Brain microvascular endothelial cell (primary cell): ENCODE results near the gene HRH4.

ENCODE experiments used
- DNase-seq: peaks from one replicate; pipeline ENCODE4 v3.0.0-alpha.2; 2020
- H3K27ac ChIP-seq: fragments of 250-450 bp; sonication (Bioruptor Pico); 2 replicates; pipeline ENCODE4 v1.5.1; 2020; ENCODE audit warnings: mild to moderate bottlenecking, moderate library complexity
- H3K27me3 ChIP-seq: fragments of 250-450 bp; sonication (Bioruptor Pico); replicated peaks from 2 replicates; pipeline ENCODE4 v1.5.1; 2020; ENCODE audit warnings: mild to moderate bottlenecking
- H3K36me3 ChIP-seq: fragments of 250-450 bp; sonication (Bioruptor Pico); replicated peaks from 2 replicates; pipeline ENCODE4 v1.5.1; 2020; ENCODE audit warnings: mild to moderate bottlenecking
- H3K4me3 ChIP-seq: 2 replicates; pipeline ENCODE4 v1.5.1; 2011; ENCODE audit warnings: low read depth, mild to moderate bottlenecking, control low read depth, low read length, moderate library complexity
- in situ Hi-C: cut with HindIII; loops from 2 replicates; pipeline ENCODE4 v1.10.0; 2017; ENCODE audit warnings: low sequenced_read_pairs, low pct_ligation_motif_present
- TF ChIP-seq, protein P1 (sequence below): IDR thresholded peaks from 2 replicates; pipeline ENCODE4 v1.5.1; 2011; ENCODE audit warnings: low read depth, mild to moderate bottlenecking, moderate library complexity, low read length, control low read depth, inconsistent platforms; ENCODE audit errors: missing control alignments

HRH4 gene

DNA sequence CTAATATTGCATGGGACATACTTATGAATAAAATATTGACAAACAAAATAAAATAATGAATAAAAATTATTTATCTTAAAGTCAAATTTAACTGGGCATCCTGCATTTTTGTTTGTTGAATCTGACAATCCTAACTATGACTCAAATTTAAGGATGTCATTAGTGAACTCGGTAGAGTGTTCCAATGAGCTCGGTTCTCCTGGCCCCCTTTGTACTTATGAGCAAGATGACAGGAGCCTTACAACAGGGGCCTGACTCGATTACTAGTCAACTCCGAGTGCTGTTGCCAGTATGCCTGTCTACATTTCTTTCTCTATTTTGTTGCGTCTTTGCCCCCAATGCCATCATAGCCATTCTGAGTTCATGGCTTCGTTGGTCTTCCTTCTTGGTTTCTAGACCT lies 40.3 kb downstream of the HRH4 start:
- DNase-seq, result no peak
- H3K36me3 ChIP-seq, result no peaks in the 10 kb centered on the region
- no peak overlapping the region for H3K4me3 ChIP-seq
- H3K27me3 ChIP-seq, result no peaks in the 10 kb centered on the region
- TF ChIP-seq, protein P1, sequence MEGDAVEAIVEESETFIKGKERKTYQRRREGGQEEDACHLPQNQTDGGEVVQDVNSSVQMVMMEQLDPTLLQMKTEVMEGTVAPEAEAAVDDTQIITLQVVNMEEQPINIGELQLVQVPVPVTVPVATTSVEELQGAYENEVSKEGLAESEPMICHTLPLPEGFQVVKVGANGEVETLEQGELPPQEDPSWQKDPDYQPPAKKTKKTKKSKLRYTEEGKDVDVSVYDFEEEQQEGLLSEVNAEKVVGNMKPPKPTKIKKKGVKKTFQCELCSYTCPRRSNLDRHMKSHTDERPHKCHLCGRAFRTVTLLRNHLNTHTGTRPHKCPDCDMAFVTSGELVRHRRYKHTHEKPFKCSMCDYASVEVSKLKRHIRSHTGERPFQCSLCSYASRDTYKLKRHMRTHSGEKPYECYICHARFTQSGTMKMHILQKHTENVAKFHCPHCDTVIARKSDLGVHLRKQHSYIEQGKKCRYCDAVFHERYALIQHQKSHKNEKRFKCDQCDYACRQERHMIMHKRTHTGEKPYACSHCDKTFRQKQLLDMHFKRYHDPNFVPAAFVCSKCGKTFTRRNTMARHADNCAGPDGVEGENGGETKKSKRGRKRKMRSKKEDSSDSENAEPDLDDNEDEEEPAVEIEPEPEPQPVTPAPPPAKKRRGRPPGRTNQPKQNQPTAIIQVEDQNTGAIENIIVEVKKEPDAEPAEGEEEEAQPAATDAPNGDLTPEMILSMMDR, result no peak
- in situ Hi-C loops, result no loop called here
- no peak overlapping the region for H3K27ac ChIP-seq

DNA sequence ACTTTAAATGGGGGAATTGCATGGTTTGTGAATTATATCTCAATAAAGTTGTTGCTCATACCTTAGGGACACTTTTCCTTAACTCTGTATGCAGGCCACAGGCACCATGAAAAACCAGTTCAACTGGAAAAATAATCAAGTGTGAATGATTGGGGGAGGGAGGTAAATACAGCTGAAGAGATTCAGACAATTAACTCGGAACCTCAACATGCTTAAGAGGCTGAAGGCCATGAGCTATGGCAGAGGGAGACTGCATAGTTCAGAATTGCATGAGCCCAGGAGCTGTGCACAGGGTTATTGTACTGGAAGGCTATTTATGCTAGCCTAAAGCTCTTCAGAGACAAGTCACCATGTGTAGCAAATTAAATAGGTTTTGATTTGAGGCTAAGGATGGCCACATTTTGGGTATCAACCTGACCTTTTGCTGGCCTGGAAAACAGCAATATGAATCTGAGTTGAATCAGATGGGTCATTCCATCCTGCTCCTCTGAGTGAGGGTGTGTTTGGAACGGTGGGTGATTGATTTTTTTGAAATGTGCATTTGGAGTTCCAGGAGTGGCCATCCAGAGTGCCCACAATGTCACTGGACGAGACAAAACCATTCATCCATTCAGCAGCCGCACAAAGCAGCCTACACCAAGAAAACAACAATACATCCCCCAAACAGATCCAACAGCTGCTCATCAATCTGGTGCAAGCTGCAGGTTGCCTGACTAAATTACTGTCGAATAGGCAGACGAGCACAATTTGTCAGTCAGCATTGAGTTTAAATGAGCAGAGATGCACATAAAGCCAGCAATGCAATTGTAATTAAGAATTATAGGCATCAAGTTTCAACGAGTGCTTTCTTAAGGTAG lies 42.5 kb downstream of the HRH4 start:
- DNase-seq, result no peak
- in situ Hi-C loops, result no loop called here
- H3K36me3 ChIP-seq, result no peaks in the 10 kb centered on the region
- no peak overlapping the region for H3K4me3 ChIP-seq
- H3K27ac ChIP-seq, result no peak overlapping the region
- TF ChIP-seq, protein P1, result no peak
- no peaks in the 10 kb centered on the region for H3K27me3 ChIP-seq

DNA sequence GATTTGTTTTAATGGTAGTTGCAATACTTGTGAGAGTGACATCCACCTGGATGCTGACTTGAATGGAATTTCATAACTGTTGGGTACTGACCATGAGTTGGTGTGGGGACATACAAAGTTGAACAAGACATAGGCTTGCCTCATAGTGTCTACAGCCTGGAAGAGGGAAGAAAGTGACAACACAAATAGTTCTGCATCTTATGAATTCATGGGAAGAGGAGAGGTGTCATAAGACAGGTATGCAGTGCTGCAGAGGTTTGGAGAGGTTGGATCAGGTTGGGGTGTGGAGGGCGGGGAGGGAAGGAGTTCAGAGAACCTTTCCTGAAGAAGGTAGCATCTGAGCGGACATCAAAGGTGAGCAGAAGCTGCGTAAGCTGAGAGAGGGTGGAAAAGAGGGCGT lies 44.0 kb downstream of the HRH4 start:
- no peak for DNase-seq
- H3K36me3 ChIP-seq, result no peaks in the 10 kb centered on the region
- no peaks in the 10 kb centered on the region for H3K27me3 ChIP-seq
- TF ChIP-seq, protein P1, result no peak
- H3K27ac ChIP-seq, result no peak overlapping the region
- no peak overlapping the region for H3K4me3 ChIP-seq
- in situ Hi-C loops, result no loop called here

DNA sequence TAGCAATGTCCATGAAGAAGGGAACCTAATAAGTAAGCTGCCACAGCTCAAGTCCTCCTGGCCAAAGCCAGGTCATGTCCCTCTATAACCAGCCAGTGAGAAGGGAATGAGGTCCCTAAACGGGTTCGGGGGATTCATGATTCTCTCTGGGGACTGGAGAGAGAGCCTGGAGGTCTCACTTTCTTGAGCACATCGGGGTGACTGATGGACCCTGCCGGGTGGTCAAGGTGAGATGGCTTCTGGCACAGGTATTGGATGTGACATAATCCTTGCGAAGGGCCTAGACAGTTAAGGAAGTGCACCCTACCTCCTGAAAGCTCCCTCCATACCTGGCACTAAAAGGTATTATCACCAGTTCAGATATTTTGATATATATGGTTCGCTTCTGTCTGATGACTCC lies 45.7 kb downstream of the HRH4 start:
- TF ChIP-seq, protein P1, result no peak

DNA sequence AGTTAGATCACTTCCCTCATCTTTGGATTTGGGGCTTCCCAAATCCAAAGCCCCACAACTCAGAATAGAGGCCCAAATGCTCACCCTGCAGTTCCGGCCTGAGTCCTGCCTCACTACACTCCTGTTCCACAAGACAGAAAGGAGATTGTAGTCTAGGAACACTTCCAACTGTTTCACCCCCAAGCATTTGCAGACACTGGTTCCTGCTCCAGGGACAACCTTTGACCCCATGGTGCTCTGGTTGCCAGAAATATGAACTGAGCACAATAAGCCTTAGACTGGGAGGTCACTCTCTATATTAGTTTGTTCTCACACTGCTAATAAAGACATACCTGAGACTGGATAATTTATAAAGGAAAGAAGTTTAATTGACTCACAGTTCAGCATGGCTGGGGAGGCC lies 49.0 kb downstream of the HRH4 start:
- no peaks in the 10 kb centered on the region for H3K36me3 ChIP-seq
- H3K27ac ChIP-seq, result no peak overlapping the region
- TF ChIP-seq, protein P1, result no peak
- no peak for DNase-seq
- H3K27me3 ChIP-seq, result no peaks in the 10 kb centered on the region
- H3K4me3 ChIP-seq, result no peak overlapping the region
- in situ Hi-C loops, result no loop called here

More for the DNA sequence above, 45.7 kb downstream of the HRH4 start:
- H3K27me3 ChIP-seq, result no peaks in the 10 kb centered on the region
- DNase-seq, result no peak
- H3K36me3 ChIP-seq, result no peaks in the 10 kb centered on the region
- H3K4me3 ChIP-seq, result no peak overlapping the region
- H3K27ac ChIP-seq, result no peak overlapping the region
- in situ Hi-C loops, result no loop called here

DNA sequence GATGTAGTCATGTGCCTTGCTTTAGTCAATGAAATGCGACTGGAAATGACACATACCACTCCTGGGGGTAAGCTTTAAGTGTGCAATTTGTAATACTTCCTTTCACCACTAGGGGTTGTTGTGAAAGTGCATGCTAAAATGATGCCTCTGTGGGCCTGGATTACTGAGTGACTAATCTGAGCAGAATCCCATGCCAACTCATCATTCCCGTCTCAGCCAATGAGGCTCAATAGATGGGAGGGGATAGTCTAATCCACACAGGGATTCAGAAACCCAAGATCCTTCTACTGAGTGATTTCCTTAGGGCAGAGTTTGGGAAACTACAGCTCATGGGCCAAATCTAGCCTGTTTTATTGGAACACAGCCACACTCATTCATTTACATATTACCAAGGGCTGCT lies 54.0 kb downstream of the HRH4 start:
- TF ChIP-seq, protein P1, result peak; percentile 60
- no peaks in the 10 kb centered on the region for H3K36me3 ChIP-seq
- H3K27ac ChIP-seq, result no peak overlapping the region
- no peaks in the 10 kb centered on the region for H3K27me3 ChIP-seq
- in situ Hi-C loops, result no loop called here
- no peak overlapping the region for H3K4me3 ChIP-seq
- DNase-seq, result peak; percentile 67
